HG03342 (cell line): ENCODE results near the gene ARPC1B.
"Not testable (repeated sequence)": the region's sequence is repeated elsewhere in the genome, so short reads cannot be mapped to it uniquely, and the experiment has no call there.

ENCODE experiments used
- ATAC-seq: cut with Tn5 transposase; IDR thresholded peaks from one replicate; pipeline ENCODE4 v1.9.1; 2021; ENCODE audit warnings: mild to moderate bottlenecking, moderate library complexity; ENCODE audit not compliant: unreplicated experiment

ARPC1B gene

DNA sequence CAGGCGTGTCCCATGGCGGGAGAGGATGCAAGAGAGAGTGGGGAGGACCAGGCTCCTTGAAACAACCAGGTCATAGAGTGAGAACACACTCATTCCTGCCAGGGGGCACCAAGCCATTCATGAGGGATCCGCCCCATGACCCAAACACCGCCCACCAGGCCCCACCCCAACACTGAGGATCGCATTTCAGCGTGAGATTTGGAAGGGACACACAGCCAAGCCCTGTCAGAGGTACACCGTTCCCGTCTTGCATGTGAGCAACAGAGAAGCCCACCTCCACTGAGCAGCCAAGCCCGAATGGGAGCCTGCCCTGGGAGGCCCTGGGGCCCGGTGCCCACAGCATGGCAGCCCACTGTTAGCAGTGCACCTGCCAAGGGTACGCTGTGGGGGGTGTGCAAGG, 7.9 kb upstream of the ARPC1B start:
- no peak for ATAC-seq

DNA sequence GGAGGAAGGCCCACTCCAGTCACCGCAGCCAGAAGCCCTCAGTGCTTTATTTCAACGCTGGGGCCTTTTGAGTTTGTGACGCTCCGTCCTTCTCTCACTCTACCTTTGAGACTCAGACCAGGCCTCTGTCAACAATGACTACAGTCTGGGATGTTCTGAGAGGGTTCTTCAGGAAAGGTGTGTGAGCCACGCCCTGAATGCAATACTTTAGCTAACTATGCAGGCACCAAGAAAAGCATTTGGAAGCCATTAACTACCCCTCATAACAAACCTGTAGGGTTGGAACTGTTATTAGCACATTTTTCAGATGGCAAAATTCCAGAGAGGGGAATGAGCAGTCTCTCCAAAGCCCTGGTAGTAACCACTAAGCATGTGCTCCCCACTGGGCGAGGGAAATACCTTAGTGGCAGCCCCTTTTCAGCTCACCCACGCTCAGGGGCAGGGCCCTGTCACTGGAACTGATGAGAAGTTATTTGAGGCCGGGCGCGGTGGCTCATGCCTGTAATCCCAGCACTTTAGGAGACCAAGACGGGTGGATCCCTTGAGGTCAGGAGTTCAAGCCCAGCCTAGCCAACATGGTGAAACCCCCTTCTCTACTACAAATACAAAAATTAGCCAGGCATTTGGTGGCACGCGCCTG, 5.7 kb upstream of the ARPC1B start:
- no peak for ATAC-seq

GRCh38 chr7:99369767-99370391, 4.7 kb upstream of the ARPC1B start:
- ATAC-seq: no peak

- ATAC-seq: no peak
These were observed 3.1 kb upstream of the ARPC1B start for GRCh38 chr7:99371376-99371920.

DNA sequence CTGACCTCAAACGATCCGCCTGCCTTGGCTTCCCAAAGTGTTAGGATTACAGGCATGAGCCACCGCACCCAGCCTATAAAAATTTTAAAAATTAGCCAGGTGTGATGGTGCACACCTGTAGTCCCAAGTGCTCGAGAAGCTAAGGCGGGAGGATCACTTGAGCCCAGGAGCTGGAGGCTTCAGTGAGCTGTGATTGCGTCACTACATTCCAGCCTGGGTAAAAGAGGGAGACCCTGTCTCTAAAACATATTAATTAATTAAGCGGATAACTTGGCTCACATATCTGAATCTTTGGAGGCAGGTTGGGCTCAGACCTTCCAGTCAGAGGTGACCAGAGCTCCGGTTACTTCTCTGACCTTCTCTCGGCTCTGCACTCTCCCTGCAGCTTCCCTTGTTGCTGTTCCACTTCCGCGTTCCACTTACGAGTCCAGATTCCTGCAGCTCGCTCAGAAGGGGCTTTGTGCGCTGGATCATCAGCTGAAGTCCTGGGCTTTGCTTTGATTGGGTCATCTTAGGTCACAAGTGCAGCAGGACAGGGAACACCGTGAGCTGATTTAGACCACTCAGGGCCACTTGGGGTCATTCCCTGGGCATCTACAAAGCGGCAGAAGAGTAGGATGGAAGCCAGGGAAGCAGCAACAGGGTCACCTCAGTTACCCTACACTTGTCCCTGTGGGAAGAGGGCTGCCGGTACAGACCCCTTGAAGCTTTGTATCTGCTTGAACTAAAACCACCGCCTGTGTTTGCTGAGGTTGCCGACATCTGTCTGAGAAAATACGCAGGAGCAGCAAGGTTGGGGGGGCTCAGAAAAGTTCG, 2.0 kb upstream of the ARPC1B start:
- ATAC-seq: no peak

GRCh38 chr7:99373091-99374066, 1.2 kb upstream of the ARPC1B start:
- ATAC-seq: no peak

DNA sequence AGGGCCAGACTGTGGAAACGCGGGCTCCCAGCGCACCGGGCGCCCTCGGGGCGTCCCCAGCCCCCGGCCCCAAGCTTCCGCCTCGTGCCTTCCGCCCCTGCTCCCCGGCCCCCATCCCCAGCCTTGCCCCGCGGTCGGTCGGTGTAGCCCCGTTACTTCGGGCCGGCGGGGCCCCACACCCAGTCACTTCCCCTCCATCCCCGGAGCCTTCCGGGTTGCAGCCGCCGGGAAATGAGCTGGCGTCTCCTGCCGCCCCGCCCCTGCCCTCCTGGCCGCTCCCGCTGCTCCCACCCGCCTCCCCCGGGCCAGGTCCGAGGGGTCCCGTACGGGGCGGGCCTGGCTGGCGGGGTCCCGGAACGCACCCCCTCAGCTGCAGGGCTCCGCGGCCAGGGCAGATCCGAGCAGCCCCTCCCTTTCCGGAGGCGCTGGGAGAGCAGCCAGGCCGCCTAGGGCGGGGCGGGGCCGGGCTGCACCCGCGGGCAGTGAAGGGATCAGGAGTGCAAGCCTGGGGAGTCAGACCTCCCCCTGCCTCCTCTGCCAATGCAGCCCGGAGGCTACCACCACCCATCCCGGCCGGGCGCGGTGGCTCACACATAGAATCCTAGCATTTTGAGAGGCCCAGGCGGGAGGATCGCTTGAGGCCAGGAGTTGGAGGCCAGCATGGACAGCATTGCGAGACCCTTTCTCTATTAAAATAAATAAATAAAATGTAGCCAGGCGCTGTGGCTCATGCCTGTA, 709 bp downstream of the ARPC1B start:
- ATAC-seq: peak; percentile 37

- no peak for ATAC-seq
These were observed 4.6 kb downstream of the ARPC1B start for GRCh38 chr7:99379043-99379577.

DNA sequence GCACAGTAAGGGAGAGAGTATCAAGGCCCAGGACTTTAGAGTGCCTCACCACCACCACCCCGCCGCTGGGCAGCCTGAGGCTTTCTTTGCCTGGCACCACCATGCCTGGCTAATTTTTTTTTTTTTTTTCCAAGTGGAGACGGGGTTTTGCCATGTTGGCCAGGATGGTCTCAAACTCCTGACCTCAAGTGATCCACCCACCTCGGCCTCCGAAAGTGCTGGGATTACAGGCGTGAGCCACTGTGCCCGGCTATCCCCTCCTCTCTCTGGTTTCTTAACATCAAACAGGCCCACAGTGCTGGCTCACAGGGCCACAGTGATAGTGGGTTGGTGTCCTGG, 5.1 kb downstream of the ARPC1B start:
- ATAC-seq: not testable (repeated sequence)

GRCh38 chr7:99380032-99380822, 5.7 kb downstream of the ARPC1B start:
- peak; percentile 32 for ATAC-seq

DNA sequence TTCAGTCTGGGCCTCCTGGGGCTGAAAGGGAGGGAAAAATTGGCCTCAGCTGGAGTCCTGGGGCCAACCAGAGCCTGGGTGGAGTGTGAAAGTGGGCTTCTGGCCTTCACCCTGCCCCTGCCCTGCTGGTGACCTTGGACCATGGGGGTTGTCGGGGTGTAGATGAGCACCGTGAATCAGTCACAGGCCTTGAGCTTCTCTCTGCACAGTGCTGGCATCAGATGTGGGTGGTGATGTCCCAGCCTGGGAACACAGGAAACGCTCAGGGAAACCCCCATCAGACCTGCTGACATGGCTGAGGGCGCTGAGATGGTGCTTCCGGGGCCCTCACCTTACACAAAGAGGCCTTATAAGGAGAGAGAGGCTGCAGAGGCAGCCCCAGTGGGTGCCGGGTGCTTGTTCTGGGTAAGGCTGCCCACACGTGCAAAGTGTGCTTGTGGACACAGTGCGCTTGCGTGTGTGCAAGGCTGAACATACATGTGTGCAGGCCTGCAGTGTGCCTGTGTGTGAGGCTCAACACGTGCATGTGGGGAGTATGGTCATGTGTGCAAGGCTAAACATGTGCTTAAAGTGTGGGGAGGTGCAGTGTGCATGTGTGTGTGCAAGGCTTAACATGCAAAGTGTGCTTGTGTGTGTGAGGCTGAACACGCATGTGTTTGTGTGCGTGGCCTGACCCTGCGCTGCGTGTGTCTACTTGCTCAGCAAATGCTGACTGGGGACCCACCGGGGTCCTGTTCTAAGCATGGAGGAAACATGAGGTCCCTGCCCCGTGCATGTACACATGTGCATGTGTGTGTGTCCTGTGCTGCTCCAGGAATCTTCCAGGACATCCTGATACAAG, 6.5 kb downstream of the ARPC1B start:
- peak; percentile 70 for ATAC-seq

DNA sequence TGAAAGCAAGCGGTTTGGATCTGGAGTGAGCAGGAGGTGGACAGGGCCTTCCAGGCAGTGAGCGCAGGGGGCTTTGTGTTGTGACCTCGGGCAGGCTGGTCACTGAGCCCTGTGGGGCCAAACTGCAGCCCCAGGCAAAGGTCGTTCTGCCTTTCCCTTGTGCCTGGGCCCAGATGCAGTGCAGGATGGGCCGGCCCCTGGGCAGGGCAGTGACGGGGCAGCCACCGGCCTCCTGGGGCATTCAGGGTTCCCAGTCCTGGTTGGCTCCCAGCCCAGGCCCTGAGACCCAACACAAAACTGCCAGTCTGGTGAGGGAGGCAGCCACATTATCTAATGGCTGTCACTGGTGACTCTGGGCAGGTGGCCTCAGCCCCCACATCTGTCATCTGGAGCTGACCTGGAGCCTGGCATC, 7.1 kb downstream of the ARPC1B start:
- no peak for ATAC-seq

DNA sequence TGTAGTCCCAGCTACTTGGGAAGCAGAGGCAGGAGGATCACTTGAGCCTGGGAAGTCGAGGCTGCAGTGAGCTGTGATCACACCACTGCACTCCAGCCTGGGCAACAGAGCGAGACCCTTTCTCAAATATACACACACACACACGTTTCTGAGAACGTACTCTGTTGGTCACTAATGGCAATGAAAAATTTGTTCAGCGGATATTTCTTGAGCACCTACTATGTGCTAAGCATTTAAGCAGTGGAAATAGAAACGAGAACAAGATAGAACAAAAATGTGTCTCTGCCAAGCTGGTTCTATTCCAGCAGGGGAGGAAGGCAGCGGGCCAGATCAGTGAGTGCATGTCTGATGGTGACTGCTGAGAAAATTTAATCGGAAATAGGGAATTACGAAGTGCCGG, 8.7 kb downstream of the ARPC1B start:
- ATAC-seq: no peak

GRCh38 chr7:99383791-99384370, 9.4 kb downstream of the ARPC1B start:
- ATAC-seq: no peak

DNA sequence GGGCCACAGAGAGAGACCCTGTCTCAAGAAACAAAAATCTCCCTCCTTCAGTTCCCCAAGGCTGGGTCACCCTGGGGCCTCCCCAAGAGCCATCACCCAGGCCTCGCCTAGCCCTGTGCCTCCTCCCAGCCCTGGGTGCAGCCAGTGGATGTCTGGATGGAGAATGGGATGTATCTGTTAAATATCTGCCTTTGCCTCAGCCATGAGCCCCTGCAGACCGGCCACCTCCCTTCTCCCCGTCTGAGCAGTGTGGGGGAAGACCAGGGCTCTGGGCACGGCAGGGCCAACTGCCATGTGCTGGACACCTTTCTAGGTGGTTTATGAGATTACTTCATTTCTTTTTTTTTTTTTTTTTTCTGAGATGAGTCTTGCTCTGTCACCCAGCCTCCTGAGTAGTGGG, 10.0 kb downstream of the ARPC1B start:
- ATAC-seq: no peak

GRCh38 chr7:99385564-99385963, 11.0 kb downstream of the ARPC1B start:
- no peak for ATAC-seq

GRCh38 chr7:99386584-99387238, 12.2 kb downstream of the ARPC1B start:
- no peak for ATAC-seq
